ENCODE data around the gene PSMA5.

PSMA5 gene

GRCh38 chr1:109392788-109393616 lies 33.2 kb downstream of the PSMA5 start:
- Mint-ChIP-seq H3K9me3 (no peaks in the 10 kb centered on the region), H3K4me3 (no peak overlapping the region), H3K4me1 (peaks cover 40 to 62% of the 10 kb centered on the region in 2 donors), H3K36me3 (peaks cover 0 to 3% of the 10 kb centered on the region in 2 donors), H3K27ac (no peak overlapping the region), H3K27me3 (peaks cover 52 to 70% of the 10 kb centered on the region in 2 donors)
- ATAC-seq (replicated peaks) (no peak), DNase-seq (no peak)

GRCh38 chr1:109392037-109392787 lies 34.0 kb downstream of the PSMA5 start:
- Mint-ChIP-seq H3K4me3 (no peak overlapping the region), H3K9me3 (no peaks in the 10 kb centered on the region), H3K27me3 (peaks cover 56 to 73% of the 10 kb centered on the region in 2 donors), H3K36me3 (peaks cover 0 to 3% of the 10 kb centered on the region in 2 donors), H3K27ac (no peak overlapping the region), H3K4me1 (peaks cover 38 to 59% of the 10 kb centered on the region in 2 donors)
- ATAC-seq (replicated peaks) (peak; percentile 10 to 15), DNase-seq (no peak)

GRCh38 chr1:109391626-109392025 lies 34.6 kb downstream of the PSMA5 start:
- Mint-ChIP-seq H3K4me1 (peaks cover 33 to 54% of the 10 kb centered on the region in 2 donors), H3K27ac (peak overlapping the region; percentile 47), H3K27me3 (peaks cover 56 to 71% of the 10 kb centered on the region in 2 donors), H3K9me3 (no peaks in the 10 kb centered on the region), H3K36me3 (peaks cover 0 to 3% of the 10 kb centered on the region in 2 donors), H3K4me3 (peak overlapping the region in 1 of 2 donors; percentile 33)
- DNase-seq (no peak), ATAC-seq (replicated peaks) (peak; percentile 86 to 90)

GRCh38 chr1:109391157-109391556 lies 35.1 kb downstream of the PSMA5 start:
- Mint-ChIP-seq H3K27ac (no peak overlapping the region), H3K9me3 (no peaks in the 10 kb centered on the region), H3K36me3 (peaks cover 0 to 3% of the 10 kb centered on the region in 2 donors), H3K27me3 (peaks cover 55 to 71% of the 10 kb centered on the region in 2 donors), H3K4me1 (peaks cover 30 to 49% of the 10 kb centered on the region in 2 donors), H3K4me3 (no peak overlapping the region)
- DNase-seq, result no peak
- no peak for ATAC-seq (replicated peaks)

GRCh38 chr1:109389638-109390341 lies 36.5 kb downstream of the PSMA5 start:
- Mint-ChIP-seq H3K27ac (no peak overlapping the region), H3K27me3 (peaks cover 51 to 62% of the 10 kb centered on the region in 2 donors), H3K4me3 (peak overlapping the region in 1 of 2 donors; percentile 1), H3K4me1 (peaks cover 29 to 45% of the 10 kb centered on the region in 2 donors), H3K36me3 (peaks cover 0 to 3% of the 10 kb centered on the region in 2 donors), H3K9me3 (no peaks in the 10 kb centered on the region)
- DNase-seq (no peak), ATAC-seq (replicated peaks) (no peak)

GRCh38 chr1:109388884-109389637 lies 37.2 kb downstream of the PSMA5 start:
- Mint-ChIP-seq H3K27ac (no peak overlapping the region), H3K4me3 (no peak overlapping the region), H3K4me1 (peaks cover 29 to 45% of the 10 kb centered on the region in 2 donors), H3K27me3 (peaks cover 58 to 62% of the 10 kb centered on the region in 2 donors), H3K9me3 (no peaks in the 10 kb centered on the region), H3K36me3 (peaks cover 0 to 3% of the 10 kb centered on the region in 2 donors)
- DNase-seq (no peak), ATAC-seq (replicated peaks) (no peak)

- no peak for DNase-seq
- Mint-ChIP-seq H3K27me3 (peaks cover 57 to 60% of the 10 kb centered on the region in 2 donors), H3K4me3 (no peak overlapping the region), H3K27ac (no peak overlapping the region), H3K36me3 (peaks cover 0 to 3% of the 10 kb centered on the region in 2 donors), H3K9me3 (no peaks in the 10 kb centered on the region), H3K4me1 (peaks cover 30 to 43% of the 10 kb centered on the region in 2 donors)
- ATAC-seq (replicated peaks), result no peak
These were observed 38.0 kb downstream of the PSMA5 start for GRCh38 chr1:109388208-109388711.

GRCh38 chr1:109386054-109386717 lies 40.1 kb downstream of the PSMA5 start:
- H3K27me3 Mint-ChIP-seq, result peaks cover 46 to 49% of the 10 kb centered on the region in 2 donors
- no peaks in the 10 kb centered on the region for H3K9me3 Mint-ChIP-seq
- peaks cover 15 to 22% of the 10 kb centered on the region in 2 donors for H3K4me1 Mint-ChIP-seq
- no peak for DNase-seq
- ATAC-seq (replicated peaks), result no peak
- H3K27ac Mint-ChIP-seq, result no peak overlapping the region
- H3K36me3 Mint-ChIP-seq, result peaks cover 0 to 3% of the 10 kb centered on the region in 2 donors
- no peak overlapping the region for H3K4me3 Mint-ChIP-seq

GRCh38 chr1:109385417-109385816 lies 40.8 kb downstream of the PSMA5 start:
- no peak for ATAC-seq (replicated peaks)
- Mint-ChIP-seq H3K36me3 (peaks cover 0 to 3% of the 10 kb centered on the region in 2 donors), H3K4me1 (peaks cover 11 to 15% of the 10 kb centered on the region in 2 donors), H3K27ac (no peak overlapping the region), H3K4me3 (no peak overlapping the region), H3K9me3 (no peaks in the 10 kb centered on the region), H3K27me3 (peaks cover 46 to 49% of the 10 kb centered on the region in 2 donors)
- no peak for DNase-seq

- no peak overlapping the region for H3K4me3 Mint-ChIP-seq
- no peak for DNase-seq
- no peak overlapping the region for H3K27ac Mint-ChIP-seq
- H3K9me3 Mint-ChIP-seq, result no peaks in the 10 kb centered on the region
- peaks cover 32 to 34% of the 10 kb centered on the region in 2 donors for H3K27me3 Mint-ChIP-seq
- peaks cover 0 to 2% of the 10 kb centered on the region in 2 donors for H3K4me1 Mint-ChIP-seq
- H3K36me3 Mint-ChIP-seq, result no peaks in the 10 kb centered on the region
- ATAC-seq (replicated peaks), result no peak
These were observed 42.4 kb downstream of the PSMA5 start for GRCh38 chr1:109383854-109384253.

- Mint-ChIP-seq H3K36me3 (no peaks in the 10 kb centered on the region), H3K27me3 (peaks cover 29 to 31% of the 10 kb centered on the region in 2 donors), H3K27ac (no peak overlapping the region), H3K9me3 (no peaks in the 10 kb centered on the region), H3K4me3 (no peak overlapping the region), H3K4me1 (peaks cover 0 to 2% of the 10 kb centered on the region in 2 donors)
- DNase-seq, result no peak
- no peak for ATAC-seq (replicated peaks)
These were observed 43.0 kb downstream of the PSMA5 start for GRCh38 chr1:109383087-109383779.

- peaks cover 19 to 20% of the 10 kb centered on the region in 2 donors for H3K27me3 Mint-ChIP-seq
- no peaks in the 10 kb centered on the region for H3K36me3 Mint-ChIP-seq
- no peak overlapping the region for H3K27ac Mint-ChIP-seq
- no peak overlapping the region for H3K4me3 Mint-ChIP-seq
- DNase-seq, result no peak
- no peak for ATAC-seq (replicated peaks)
- H3K9me3 Mint-ChIP-seq, result no peaks in the 10 kb centered on the region
- peaks cover 0 to 2% of the 10 kb centered on the region in 2 donors for H3K4me1 Mint-ChIP-seq
These were observed 44.7 kb downstream of the PSMA5 start for GRCh38 chr1:109381573-109381972.

Data from stimulated activated naive B cell treated with anti-CD40 and anti-IgM and Interleukin-4, amounts not matched to agents 10 μg/mL and 1 μg/mL and 100 μg/mL, for 72 hours (primary cell).